ENCODE results near the gene SNF8.

DNA sequence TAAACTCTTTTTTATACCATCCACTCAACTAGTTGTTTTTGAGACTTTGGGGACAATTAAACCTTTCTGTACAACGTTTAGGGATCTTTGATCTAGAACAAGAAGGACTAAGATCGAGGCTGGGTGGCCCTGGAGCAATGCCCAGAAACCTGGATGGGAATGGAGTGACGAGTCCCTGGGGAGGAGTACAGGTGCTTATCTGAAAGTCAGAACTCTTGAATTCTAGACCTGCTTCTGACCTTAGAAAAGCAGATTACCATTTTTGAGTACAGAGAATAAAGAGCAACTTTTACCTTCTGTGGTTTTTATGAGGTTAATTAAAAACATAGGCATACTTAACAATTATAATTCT lies 18.7 kb downstream of the SNF8 start:
- TF ChIP-seq, protein P1, sequence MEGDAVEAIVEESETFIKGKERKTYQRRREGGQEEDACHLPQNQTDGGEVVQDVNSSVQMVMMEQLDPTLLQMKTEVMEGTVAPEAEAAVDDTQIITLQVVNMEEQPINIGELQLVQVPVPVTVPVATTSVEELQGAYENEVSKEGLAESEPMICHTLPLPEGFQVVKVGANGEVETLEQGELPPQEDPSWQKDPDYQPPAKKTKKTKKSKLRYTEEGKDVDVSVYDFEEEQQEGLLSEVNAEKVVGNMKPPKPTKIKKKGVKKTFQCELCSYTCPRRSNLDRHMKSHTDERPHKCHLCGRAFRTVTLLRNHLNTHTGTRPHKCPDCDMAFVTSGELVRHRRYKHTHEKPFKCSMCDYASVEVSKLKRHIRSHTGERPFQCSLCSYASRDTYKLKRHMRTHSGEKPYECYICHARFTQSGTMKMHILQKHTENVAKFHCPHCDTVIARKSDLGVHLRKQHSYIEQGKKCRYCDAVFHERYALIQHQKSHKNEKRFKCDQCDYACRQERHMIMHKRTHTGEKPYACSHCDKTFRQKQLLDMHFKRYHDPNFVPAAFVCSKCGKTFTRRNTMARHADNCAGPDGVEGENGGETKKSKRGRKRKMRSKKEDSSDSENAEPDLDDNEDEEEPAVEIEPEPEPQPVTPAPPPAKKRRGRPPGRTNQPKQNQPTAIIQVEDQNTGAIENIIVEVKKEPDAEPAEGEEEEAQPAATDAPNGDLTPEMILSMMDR (IDR thresholded peaks at IDR 0.05; ENCODE audit: insufficient read depth, low read depth, low read length) = no peak
- no peak for TF ChIP-seq EZH2 (IDR thresholded peaks at IDR 0.05; ENCODE audit: insufficient read depth, low read length)
